GOT3 (cell line): Measurements from ENCODE around the gene CDIP1.
"Not testable (repeated sequence)": the region's sequence is repeated elsewhere in the genome, so short reads cannot be mapped to it uniquely, and the experiment has no call there.

Experiments
- DNase-seq: peaks from one replicate; lab custom pipeline; 2025; ENCODE audit warnings: mixed read lengths; lab: John Stamatoyannopoulos, UW

The CDIP1 gene

GRCh38 chr16:4538350-4539235 lies at the start of gene CDIP1:
TSS of gene CDIP1 (minus strand) at chr16:4538773. CDS start at chr16:4514130, 24,643 bp downstream.
- peak; percentile 58 for DNase-seq

GRCh38 chr16:4586291-4586690 lies 47.7 kb upstream of the CDIP1 start:
- no peak for DNase-seq

GRCh38 chr16:4583906-4584305 lies 45.3 kb upstream of the CDIP1 start:
- no peak for DNase-seq

- no peak for DNase-seq
These were observed 41.7 kb upstream of the CDIP1 start for GRCh38 chr16:4580250-4580649.

DNA sequence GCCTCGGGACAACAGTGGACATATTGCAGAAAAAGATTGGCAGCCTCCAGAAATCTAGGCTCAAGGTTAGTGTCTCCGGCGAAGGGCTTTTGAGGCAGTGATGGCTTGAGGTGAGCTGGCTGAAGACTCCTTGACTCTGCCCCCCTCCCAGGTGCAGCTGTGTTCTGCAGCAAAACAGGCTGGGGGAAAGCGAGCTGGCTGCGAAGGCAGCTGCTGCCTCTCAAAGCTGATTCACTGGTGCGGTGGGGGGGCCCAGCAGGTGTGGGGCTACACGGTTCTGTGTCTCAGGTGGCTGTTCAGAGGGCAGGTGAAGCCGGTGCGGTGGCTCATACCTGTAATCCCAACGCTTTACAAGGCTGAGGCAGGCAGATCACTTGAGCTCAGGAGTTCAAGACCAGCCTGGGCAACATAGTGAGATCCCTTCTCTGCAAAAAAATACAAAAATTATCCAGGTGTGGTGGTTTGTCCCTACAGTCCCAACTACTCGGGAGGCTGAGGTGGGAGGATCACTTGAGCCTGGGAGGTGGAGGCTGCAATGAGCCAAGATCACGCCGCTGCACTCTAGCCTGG lies 40.5 kb upstream of the CDIP1 start:
- DNase-seq, result no peak

DNA sequence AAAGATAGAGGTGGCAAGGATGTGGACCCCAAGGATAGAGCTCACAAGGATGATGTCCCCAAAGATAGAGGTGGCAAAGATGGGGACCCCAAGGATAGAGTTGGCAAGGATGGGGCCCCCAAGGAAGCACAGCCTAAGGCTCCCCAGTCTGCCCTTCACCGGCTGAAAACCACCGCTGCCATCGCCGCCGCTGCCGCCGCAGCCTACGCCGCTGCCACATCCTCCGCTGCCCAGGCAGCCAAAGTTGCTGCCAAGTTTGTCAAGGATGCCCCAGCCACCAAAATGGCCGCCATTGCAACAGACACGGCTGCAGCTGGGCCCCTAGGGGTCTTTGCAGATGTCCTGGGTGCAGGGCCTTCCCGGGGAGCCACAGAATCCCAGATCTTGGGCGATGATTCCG lies 37.4 kb upstream of the CDIP1 start:
- no peak for DNase-seq

- no peak for DNase-seq
These were observed 36.5 kb upstream of the CDIP1 start for GRCh38 chr16:4574919-4575705.

DNA sequence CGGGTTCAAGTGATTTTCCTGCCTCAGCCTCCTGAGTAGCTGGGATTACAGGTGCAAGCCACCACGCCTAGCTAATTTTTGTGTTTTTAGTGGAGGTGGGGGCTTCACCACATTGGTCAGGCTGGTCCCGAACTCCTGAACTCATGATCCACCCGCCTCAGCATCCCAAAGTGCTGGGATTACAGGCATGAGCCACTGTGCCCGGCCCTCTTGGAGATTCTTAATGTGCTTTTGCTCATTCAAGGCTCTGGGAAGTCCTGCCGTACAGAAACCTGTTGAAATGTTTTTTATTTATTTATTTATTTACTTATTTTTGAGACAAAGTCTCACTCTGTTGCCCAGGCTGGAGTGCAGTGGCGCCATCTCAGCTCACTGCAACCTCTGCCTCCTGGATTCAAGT lies 35.4 kb upstream of the CDIP1 start:
- not testable (repeated sequence) for DNase-seq

DNA sequence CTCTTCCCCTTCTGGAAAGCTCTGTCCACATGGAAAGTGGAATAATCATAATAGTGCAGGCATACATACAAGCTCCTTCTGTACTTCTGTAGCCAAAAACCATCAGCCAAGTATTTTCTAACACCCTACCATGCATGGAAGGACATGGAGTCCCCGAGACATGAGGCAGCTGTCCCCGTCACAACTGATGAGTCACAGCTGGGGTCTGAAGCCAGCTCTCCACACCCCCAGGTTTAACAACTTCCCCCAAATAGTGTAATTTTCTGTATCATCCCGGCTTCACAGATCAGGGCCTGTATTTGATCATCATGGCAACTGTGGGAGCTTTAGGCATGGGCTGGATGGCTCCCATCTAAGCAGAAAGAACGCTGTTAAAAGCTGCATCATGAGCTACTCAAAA lies 34.1 kb upstream of the CDIP1 start:
- DNase-seq, result no peak

- no peak for DNase-seq
These were observed 32.2 kb upstream of the CDIP1 start for GRCh38 chr16:4570688-4571321.

DNA sequence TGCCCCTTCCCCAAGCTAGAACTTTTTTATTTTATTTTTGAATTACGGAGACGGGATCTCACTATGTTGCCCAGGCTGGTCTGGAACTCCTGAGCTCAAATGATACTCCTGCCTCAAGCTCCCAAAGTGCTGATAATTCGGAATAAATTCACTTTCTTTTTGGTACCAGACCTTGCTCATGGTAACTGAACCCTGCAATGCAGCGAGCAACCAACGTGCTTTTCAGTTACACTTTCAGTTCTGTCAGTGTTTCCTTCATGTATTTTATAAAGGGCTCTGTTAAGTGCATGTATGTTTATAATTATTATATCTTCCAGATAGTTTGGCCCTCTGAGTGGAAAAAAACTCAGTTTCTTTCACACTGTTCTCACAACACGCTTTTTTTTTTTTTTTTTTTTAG lies 31.5 kb upstream of the CDIP1 start:
- DNase-seq, result no peak

DNA sequence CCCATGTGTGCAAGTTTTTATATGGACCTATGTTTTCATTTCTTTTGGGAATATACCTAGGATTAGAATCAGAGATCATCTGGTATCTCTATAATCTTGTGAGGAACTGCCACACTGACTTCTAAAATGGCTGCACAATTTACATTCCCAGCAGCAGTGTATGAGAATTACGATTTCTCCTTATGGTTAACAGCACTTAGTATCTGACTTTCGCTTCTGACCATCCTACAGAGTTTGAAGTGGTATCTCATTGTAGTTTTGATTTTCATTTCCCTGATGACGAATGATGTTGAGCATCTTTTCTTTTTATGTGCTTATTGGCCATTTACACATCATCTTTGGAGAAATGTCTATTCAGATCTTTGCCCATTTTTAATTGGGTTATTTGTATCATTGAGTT lies 27.6 kb upstream of the CDIP1 start:
- no peak for DNase-seq

DNA sequence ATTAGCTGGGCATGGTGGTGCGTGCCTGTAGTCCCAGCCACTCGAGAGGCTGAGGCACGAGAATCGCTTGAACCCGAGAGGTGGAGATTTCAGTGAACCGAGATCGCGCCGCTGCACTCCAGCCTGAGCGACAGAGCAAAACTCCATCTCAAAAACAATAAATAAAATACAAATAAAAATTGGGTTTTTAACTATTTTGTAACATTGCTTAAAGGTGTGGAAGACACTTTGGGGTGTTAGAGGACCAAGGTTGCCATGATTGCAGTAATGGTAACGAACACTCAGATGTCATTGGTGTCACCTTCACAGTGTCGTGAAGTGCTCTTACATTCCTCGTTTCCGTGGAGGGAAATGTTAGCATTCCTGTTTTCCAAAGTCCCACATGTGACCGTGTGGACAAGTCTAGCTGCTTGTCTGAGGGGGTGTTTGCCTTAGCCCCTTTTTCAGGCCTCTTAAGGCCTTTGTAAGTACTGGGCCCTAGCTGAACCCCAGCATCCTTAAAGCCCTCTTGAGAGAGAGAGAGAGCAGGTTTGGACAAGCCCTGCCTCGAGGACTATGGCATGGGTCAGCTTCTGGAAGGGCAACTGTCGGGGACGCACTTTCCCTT lies 26.2 kb upstream of the CDIP1 start:
- DNase-seq, result no peak

DNA sequence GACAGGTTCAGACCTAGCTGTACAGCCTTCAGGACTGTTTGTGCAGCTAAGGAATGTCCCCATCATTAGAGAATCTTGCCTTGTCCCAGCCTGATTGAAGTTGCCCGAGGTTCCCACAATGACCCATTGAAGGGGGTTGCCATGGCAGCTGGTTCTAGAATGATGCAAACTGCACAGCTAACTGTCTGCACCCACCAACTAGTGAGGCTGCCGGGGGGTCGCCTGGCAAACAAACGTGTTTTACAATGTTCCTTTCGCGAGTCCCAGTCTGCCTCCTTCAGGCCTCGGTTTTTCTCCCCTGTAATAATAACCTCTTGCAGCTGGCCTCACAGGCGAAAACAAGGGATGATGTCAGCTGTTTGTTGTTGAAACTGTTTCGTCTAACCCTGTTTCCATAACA lies 23.0 kb upstream of the CDIP1 start:
- no peak for DNase-seq

- no peak for DNase-seq
These were observed 19.4 kb upstream of the CDIP1 start for GRCh38 chr16:4557973-4558372.

DNA sequence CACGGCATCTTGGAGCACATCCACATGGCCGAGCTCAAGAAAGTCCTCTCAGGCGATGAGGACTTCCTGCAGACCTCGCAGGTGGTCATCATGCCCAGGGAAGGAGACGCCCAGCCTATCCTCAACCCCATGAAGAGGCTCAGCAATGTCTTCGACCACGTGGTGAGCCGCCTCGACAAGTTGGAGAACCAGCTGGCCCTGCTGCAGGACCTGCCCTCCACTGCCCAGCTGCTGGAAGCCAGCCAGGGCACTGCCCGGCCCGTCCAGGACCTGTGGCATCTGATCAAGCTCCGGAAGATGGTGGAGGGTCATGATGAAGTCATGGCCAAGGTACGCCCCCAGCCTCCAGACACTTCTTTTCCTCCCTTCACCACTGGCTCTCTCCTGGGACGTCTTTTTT lies 18.0 kb upstream of the CDIP1 start:
- DNase-seq, result no peak

GRCh38 chr16:4556112-4556511 lies 17.5 kb upstream of the CDIP1 start, which contains the start of gene C16orf96:
TSS of gene C16orf96 (plus strand) at chr16:4556340. CDS start at chr16:4556490, 150 bp downstream.
- DNase-seq, result no peak

GRCh38 chr16:4552541-4552940 lies 14.0 kb upstream of the CDIP1 start:
- no peak for DNase-seq

DNA sequence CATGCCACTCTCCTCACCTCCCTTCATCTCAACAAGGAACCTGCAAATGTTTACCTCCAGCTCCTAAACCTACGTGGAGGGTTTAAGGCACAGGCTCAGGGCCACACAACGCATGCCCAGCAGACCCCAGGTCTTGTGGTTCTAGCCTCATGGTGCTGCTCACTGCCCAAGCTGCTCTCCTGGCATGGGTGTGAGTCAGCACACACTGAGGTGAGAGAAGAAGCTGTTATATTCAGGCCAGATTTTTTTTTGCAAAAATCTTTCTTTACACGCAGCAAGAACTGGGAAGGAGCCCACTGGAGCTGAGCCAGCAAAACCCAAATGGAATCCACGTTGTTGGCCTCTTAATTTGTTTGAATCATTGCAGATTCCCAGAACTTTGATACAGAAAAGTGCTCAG lies 12.0 kb upstream of the CDIP1 start:
- DNase-seq, result no peak

GRCh38 chr16:4548124-4548523 lies 9.6 kb upstream of the CDIP1 start:
- DNase-seq, result no peak

DNA sequence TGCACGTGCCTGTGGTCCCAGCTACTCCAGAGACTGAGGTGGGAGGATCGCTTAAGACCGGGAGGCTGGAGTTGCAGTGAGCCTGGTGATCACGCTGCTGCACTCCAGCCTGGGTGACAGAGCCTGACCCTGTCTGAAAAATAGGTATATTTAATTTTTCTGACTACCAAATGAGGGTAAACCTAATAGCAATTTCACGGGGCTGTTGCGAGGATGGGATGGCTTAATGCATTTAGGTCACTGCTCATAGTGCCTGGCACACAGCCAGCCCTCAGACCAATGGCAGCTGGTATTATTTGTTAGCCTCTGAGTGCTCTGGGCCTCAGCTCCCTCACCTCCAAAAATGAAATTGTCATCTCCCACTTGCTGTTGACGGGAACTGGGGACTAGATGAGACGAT lies 5.9 kb upstream of the CDIP1 start:
- DNase-seq, result no peak
